ENCODE data around the gene PAPLN.
"Not testable (repeated sequence)": the region's sequence is repeated elsewhere in the genome, so short reads cannot be mapped to it uniquely, and the experiment has no call there.

PAPLN gene

DNA sequence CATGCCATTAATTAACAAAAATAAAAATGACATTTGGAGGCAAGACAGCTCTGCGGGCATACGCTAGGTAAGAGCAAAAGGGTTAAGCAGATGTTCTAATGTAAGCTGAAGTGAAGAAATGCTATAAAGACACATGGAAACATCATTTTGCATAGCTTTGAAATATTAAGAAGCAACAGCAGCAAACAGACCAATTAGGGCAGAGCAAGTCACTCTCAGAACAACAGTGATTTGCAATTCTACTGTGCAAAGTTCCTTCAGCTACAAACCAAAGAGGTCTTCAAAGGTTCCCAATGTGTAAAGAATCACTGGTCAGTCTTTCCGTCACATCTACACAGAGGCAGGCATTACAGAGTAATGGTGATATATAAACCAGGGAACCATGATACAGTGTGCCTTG lies 68.2 kb downstream of the PAPLN start:
- DNase-seq: no peak

DNA sequence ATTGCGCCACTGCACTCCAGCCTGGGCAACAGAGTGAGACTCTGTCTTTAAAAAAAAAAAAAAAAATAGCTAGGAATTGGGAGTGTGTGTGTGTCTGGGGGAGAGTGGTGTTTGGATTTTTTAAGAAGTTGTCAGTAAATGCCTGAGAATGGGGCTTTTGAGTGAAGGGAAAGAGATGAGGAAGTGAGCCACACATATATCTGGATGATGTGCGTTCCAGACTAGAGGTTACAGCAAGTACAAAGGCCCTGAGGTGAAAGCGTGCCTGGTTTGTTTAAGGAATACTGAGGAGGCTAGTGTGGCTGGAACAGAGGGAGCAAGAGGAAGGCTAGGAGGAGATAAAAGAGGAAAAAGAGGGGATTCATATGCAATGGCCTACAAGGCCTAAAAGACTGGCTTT lies 70.0 kb downstream of the PAPLN start:
- no peak for DNase-seq

DNA sequence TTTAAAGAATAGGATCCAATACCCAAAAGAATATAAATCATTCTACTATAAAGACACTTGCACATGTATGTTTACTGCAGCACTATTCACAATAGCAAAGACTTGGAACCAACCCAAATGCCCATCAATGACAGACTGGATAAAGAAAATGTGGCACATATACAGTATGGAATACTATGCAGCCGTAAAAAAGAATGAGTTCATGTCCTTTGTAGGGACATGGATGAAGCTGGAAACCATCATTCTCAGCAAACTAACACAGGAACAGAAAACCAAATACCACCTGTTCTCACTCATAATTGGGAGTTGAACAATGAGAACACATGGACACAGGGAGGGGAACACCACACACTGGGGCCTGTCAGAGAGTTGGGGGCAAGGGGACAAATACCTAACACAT lies 71.9 kb downstream of the PAPLN start:
- DNase-seq: not testable (repeated sequence)

- no peak for DNase-seq
Observed at GRCh38 chr14:73311708-73312030, 74.4 kb downstream of the PAPLN start.

DNA sequence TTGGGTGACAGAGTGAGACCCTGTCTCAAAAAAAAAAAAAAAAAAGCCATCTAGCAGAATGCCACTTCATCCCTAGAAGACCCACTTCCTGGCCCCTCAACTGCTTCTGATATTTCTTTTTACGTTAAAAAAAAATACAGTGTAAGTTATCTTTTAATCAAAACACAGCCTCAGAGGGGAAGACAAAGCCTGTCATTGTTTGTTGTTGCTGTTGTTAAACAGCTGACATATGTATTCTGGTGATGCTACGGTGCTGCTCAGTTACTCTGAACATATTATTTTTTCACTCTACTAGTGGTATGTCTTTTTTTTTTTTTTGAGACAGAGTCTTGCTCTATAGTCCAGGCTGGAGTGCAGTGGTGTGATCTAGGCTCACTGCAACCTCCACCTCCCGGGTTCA lies 75.4 kb downstream of the PAPLN start:
- DNase-seq: no peak

DNA sequence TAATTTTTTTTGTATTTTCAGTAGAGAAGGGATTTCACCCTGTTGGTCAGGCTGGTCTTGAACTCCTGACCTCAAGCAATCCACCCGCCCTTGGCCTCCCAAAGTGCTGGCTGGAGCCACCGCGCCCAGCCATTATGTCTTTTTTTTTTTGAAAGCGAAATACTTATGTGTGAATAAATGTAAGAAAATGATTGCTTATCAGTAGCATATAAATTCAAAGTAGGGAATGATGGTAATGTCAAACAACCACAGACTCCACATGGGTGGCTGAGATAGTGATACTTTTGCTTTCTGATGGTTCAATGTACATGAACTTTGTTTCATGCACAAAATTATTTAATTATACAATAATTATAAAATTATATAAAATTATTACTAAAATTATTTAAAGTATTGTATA lies 75.8 kb downstream of the PAPLN start:
- no peak for DNase-seq

DNA sequence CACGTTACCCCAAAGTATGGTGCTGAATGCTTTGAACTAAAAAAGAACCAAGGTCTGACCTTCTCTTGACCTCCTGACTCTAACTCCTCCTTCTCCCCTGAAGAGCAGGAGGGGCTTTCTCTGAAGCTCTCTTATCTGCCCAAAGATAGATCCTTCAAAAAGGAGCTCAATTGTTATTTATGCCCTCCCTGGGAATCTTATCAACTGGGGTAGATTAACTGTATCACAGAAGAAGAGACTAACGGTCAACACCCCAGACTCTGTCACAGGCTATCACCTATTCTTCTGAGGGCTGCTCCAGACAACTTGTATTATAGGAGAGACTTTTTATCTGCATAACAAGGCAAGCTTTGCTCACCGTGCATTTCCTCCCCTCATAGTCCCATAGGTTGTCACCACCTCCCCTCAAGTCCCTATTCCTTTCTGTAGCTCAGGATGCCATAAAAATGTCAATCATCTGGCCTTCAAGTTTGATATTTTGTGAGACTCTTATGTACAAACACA lies 86.6 kb downstream of the PAPLN start:
- no peak for DNase-seq
